ENCODE results near the gene C3orf18.

The C3orf18 gene

DNA sequence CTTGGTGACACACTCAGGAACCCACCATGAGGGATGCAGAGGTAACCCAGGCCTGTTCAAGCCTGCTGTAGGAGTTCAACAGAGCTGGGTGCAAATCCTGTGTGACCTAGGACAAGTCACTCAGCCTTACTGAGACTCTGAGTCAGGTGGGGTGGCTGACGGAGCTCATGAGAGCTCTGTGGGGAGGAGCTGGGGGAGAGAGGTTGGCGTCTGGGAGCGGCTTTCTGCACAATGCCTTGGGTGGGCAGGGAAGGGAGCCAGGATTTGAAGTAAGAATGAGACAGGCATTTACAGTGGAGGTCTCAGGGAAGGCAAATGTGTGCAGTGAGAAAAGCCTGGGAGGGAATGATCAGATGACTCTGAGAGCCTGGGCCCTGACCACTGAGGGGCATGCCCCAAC is 18.3 kb downstream of the C3orf18 start:
- no peak for DNase-seq

DNA sequence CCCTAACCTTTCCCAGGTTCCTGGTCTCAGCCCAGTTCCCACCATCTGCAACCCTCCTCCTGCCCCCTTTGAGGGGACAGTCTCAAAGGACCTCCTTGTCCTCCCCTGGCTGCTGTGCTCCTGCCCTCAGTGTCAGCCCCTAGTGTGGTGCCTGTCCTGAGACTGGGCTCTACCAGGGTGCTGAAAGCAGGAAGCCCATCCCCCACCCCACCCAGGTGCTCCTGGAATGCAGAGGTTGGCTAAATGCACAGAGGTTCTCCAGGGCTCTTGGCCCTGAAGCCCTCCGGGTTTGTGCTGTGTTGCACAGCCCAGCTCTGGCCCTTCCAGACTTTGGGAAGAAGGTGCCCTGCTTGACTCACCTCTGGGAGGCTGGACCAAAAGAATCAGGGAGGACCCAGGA is 21.8 kb downstream of the C3orf18 start:
- DNase-seq: no peak

DNA sequence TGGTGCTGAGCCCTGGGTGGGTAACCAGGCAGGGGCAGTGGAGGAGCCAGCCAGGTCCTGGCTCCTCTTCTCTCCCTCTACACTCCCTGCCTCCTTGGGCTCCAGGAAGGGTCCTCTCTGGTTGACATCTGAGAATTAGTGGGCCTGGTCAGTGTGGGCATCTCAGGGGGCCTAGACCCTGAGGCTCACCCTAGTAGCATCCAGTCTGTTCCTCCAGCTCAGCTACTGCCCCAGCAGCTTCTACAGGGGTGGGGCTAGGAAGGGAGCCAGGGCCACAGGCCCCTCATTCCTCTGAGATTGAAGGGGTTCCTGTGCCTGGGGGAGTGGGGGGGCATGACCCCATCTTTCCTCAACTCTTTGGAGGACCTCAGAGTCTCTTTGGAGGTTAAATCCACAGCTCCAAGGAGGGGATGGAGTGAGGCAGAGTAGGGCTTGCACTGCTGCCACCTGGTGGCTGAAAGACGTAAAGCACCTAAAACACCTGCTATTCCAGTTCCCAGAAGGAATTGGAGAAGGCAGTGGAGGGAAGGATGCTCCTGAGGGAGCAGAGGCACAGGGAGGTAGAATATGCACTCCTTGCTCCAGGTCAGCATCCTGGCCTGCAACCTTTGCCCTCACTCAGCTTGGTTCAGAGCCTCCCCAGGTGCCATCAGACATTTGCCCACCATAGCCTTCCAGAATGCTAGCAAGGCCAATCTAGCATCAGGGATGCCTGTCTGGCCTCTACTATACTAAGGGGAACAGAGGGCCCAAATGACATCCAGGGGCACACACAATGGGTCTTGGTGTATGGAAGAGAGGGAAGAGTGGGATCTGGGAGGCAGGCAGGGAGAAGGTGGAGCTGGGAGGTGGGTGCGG is 25.1 kb downstream of the C3orf18 start:
- DNase-seq: peak in 5 of 6 experiments; percentile 40 to 64 (median 49)

DNA sequence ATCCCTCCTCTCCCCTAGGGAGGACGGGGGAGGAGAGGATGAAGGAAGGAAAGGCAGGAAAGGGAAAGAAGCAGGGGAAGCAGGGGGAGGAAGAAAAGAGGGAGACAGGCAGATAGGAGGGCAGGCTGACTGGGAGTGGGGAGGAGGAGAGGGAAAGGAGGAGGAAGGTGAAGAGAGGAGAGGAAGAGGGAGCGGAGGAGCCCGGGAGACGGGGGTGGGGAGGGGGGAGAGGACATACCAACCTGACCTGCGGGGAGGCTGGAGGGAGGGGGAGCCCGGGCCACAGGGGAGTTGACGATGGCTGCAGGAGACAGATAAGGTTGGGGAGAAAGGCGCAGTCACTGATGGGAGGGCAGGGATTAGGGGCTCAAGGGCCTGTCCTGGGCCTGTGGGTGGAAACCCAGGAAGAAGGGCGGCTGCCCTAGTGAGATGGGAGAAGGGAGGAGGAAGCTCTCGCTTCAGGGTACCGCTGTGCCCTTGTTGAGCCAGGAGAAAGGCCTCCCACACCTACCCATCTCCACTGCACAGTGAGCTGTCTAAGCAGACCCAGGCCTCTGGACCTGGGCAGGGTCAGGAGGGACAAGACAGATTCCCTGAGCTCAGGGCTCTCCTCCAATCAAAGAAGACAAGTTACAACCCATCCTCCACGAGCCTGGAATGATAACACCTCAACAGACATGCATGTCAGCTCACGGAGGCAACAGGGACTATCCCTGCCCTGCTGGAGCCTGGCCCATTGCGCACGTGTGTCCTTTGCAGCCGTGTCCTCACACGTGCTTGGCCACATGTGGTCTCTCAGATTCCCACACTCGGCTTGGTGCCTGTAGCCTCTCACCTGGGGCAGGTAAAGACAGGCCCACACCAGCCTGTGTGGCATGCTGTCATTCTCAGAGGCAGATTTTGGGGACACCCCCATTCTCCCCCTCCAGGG is 27.9 kb downstream of the C3orf18 start:
- DNase-seq: no peak

DNA sequence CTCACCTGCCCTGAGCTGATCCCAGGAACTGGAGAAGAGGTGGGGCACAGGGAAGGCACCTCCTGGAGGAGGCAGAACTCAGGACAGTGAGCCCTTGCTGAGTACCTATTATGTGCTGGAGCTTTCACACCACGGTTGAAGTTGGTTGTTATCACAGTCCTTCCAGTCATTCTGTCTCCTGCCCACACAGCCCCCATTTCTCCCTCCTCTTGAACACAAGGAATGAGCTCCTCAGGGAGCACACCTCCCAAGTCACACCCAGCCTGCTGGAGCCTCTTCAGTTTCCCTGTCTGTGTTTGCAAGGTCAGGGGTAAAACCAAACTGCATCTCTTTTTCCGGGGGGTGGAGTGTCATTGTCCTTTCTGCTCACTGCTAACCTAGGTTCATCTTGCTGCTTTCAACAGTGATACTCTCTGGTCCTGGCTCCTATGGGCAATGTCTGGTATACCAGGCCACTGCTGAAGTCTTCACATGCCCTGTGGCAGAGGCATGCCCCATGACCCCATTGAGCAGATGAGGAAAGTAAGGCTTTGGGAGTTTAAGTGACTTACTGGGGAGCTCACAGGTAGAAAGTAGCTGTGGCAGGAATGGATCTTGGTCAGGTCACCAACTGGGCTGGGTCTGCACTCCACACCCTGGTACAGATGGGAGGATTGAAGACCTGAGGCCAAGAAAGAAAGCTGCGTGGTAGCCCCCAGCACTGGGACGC is 30.0 kb downstream of the C3orf18 start:
- no peak for DNase-seq

DNA sequence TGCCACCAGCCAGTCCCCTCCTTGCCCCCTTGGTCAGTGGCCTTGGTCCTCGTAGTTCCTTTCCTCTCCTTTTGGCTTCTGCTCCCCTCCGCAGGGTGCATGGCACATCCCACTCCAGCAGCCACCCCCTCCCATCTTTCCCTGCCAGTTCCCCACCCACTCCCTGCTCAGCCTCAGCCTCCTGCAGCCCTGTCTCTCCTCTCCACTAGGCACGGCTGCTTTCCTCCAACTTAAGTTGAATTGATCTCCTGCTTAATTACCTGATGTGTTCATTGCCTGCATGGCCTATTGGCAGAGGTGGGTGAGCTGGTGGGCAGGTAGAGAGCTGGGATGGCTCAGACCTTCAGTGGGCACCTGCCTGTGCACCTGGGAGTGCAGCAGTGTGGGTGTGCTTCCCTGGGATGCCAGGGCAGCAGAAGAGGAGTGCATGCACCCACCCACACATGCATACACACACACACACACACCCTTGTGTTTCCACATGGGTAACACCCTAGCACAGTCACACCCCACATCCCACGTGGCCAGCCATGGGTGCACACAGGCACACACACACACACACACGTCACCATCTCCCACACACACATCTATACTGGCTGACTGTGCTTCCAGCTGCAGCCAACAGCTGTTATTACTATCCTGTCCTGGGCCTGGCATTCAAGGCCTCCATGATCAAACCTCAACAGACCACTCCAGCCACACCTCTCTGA is 30.9 kb downstream of the C3orf18 start:
- DNase-seq: no peak

DNA sequence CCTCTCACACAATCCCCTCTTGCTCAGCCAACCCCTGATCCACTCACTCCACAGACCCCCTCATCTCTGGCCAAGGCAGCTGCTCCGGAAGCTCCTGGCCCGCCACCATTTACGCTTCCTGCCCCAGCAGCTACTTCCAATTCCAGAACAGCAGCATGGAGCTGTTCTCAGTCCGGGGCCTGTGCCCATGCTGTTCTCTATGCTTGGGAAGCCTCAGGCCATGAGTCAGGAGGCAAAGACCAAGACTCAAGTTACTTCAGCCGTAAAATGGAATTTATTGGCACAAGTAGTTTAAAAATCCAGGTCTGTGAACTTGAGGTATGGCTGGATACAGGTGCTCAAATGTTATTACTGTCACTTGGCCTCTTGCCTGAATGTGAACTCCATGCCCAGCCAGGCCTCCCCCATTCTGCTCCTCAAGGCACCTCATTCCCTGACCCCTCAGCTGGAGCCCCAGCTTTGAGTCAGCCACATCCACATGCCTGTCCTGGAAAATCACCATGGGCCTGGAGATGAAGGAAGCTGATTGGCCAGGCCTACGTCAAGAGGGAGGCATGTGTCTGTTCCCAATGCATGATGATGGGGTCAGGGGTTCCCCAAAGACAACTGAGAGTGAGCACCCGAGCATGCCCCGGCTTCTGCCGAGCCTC is 32.7 kb downstream of the C3orf18 start:
- DNase-seq: no peak

DNA sequence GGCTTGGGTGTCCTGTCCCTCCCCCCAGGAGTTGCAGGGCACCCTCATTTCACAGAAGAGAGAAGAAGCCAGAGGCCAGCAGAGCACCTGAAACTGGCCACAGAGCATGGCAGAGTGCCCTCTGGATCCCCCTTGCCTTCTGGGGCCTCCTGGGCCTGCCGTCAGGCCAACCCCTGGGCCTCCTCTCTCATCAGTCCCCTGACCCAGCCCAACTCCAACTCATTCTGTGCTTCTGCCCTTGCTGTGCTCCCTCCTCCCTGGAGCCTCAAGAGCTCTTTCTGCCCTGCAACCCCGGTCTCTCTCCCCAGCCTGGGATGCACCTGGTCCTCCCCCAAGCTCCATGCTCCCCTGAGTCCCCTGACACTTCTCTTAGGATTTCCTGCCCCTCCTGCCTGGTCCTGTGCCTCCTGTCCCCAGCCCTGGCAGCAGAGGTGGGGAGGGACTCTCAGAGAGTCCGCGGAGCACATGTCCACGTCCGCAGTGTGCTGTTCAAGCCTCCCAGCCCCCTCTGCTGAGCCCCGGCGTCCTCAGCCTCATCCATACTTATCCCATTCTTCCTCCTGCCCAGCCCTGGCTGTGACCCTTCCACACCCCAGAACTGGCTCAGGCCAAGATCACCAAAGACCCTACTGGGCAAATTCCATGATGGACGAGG is 33.6 kb downstream of the C3orf18 start:
- no peak for DNase-seq

DNA sequence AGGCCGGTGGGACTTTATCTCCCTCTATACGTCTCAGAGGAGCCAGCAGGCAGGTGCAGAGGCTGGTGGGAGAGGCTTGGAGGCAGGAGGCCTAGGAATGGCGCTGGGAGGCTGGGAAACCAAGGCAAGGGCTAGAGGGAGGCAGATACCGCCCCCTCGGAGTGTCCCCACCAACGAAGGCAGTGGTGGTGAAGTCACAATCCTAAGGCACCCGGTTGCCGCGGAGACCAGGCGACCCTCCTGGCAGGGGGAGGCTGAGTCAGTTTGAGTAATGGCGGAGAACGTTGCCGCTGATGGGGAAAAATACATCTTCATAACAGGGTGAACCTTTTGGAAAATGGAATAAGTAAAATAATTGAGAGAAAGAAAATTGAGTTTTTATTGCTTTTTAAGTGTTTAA is 34.2 kb downstream of the C3orf18 start:
- DNase-seq: no peak

DNA sequence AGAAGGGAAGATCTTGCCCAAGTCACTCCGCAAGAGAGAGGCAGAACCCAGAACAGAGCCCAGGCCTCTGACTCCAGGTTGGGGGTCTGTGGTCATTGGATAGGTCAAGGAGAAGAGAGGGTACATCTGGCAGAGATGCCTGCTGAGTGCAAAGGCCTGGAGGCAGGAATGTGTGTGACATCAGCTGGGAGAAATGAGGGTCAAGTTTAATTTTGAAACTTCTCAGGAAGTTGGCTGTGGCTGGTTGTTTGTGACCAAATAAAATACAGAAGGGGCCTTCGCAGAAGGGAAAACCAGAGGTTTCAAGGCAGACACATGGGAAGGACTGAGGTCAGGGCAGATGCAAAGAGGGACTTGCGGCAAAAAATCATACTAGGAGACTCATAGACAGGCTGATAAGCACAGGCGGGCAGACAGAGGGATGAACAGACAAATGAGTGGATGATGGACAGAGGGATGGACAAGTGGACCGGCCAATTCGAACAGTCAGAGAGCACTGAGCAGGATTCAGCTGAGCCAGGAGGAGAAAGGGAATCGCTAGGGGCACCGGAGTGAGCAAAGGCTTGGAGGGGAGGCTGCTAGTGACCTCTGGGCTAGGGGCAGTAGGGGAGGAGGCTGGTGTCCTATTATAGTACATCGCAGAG is 35.4 kb downstream of the C3orf18 start:
- DNase-seq: no peak

DNA sequence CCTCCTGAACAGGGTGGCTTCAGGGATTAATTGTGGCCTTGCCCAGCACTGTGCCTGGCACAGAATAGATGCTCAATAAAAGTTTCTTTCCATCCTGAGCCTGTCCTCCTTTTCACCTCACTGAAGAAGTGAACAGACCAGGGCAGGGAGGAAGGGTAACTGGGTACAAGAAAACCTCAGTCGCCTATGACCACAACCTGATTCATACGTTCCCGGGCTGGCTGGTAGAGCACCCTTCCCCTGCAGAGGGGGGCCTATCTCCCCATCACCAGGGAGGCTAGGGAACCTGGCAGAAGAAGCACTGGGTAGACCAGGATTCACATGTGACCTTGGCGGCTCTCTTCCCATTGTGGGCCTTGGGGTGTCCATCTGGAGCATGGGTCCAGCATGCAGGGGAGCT is 36.3 kb downstream of the C3orf18 start:
- no peak for DNase-seq

DNA sequence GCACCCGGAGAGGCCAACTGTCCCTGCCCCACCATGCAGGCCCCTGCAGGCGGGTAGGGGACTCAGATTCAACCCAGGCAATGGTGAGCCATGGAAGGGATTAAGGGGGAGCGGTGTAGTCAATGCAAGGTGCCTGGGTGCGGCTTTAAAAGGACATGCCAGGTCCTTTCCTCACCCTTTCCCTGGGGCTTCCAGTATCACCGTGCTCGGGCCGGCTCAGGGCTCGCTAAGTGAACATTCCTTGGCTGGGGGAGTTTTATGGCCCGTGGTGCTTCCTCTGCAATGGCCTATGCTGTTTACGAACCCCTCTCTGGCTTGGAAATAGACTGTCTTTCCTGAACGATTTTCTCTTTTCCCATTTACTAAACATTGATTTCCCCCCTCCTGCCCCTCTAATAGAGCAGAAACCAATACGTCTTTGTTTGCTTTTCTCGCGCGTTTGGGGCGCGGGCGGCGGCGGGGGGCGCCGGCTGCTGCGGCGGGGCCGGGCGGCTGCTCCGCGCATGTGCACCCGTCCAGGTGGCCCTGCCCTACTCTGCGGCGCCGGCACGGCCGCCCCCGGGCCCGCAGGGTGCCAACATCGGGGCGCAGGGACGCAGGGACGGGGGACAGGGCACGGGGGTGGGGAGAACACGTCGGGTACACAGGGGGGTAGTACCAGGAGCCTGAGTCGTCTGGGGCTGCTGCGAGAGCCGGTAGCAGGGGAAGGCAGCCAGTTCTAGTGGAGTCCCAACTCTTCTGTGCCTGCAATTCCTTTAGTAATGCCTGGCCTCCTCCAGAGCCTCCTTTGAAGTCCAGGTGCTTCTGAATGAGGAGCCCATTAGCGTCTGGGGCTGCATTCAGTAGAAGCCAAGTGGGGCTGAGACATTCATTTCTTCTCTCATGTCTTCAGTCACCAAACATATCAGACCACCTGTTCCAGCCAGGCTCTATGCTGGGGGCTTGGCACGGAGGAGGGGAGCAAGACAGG is 37.3 kb downstream of the C3orf18 start:
- DNase-seq: no peak

DNA sequence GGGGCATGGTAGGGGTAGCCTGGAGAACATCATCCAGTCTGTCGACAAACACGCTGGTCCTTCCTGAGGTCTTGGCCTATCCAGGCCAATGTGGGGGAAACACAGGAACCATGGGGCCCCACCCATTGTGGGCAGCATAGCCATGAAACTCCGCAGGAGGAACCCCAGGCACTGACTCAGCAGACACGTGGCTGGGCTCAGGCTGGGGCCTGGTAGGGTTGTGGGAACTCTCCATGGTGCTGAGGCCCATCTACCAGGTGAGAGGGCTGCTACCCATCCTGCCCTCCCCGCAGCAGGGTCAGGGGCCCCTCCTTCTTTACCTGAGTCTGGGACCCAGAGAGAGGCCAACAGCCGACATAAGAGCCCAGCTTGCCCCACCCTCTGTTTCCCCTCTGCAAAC is 41.6 kb downstream of the C3orf18 start:
- DNase-seq: no peak

DNA sequence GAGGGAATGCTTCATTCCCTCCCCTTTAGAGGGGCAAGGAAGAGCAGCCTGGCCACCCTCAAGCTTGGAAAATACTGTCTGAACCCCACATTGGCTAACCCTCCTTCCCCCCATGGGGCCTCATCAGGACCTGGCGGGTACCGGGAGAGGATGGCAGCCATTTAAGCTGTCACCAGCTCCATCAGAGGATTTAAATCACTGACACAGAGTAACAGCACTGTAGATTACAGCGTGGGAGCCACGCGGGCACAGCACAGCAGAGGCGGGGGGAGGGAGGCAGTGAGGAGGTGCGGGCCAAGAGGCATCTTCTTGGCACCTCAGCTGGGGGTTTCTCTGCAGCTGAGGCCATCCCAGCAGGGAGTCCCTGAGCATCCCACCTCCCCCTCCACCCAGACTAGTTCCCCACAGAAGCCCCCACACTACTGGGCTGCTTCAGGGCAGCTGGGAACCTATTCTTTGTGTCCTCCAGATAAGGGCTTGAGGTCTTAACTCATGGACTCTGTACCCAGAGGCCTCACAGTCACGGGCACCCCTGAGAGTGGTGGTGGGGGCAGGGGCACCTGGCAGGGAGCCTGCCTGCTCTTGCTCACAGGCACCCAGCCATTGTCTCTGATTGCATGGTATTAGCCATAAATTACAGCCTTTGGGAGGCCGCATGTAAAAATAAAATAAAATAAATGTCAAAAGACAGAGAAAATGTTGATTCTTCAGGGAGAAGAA is 42.2 kb downstream of the C3orf18 start:
- DNase-seq: no peak

DNA sequence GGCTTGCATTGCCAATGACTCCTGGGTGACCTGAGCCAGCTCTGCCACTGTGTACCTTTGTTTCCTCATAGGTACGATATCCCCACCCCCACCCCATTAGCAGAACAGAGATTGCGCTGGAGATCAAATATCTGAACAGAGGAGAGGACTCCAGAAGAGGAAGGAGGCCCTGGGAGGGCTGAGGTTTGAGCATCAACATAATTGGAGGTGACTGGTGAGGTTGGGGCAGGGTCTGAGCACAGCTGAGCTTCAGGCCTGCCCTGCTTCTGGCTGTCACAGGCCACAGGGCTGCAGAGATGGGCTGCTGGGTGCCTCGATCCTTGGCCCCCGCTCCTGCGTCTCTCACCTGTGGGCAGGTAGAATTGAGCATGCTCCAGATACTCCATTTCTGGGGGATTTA is 42.8 kb downstream of the C3orf18 start:
- no peak for DNase-seq

DNA sequence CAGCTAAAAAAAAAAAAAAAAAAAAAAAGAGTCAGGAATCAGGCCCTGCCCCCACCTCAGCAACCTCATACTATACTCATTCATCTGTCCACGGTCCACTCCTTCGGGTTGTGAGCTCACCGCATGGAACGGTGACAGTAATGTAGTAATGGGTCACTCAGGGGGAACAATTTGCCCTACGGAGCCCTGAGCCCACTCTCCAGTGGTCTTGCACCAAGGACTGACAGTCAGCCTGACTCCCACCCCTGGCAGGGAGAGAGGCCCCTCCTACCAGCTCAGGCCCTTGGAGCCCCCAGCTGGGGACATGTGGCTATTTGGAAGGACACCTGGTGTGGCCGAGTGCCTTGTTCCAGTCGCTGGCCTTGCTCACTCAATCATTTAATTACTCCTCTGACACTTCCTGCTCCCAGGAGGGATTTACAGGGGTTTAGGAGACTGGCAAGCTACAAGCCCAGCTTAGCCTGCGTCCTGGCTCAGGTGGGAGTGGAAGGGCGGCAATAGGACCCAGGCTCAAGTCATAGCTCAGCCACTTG is 44.2 kb downstream of the C3orf18 start:
- DNase-seq: no peak

DNA sequence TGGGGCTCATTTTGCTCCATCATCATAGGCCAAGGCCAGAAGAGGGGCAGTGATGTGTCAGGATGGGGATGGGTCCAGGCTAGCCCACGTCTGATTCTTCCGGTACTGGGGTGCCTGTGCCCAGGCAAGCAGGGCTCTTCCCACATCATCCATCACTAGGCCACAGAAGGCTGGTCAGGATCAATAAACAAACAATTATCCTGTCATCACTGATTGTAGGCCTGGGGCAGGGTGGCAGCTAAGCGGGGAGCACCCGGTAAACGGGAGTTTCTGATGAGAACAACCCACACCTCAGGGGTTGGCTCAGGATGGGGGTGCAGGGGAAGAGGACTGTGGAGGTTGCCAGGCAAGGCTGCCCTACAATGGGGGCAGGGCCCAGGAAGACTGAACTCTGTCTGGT is 46.0 kb downstream of the C3orf18 start:
- no peak for DNase-seq

DNA sequence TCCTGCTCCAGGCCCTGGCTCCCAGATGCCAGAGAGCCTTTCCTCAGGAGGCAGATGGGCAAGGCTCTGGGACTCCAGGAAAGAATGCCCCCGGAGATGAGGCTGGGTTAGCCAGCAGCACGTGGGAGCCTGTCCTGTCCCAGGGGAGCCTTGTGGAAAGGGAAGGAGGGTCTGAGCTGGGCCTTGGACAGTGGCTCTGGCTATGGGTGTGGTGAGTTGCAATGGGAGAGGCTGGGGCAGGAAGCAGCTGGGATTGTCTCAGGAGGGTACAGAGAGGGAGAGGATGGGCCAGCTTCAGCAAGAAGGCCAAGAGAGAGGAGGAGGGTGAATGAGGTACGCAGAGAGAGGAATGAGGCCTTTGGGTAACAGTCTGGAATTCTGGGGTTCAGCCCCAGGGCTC is 46.7 kb downstream of the C3orf18 start:
- no peak for DNase-seq

Measured in stimulated activated naive CD4-positive, alpha-beta T cell (primary cell).